ENCODE measurements around the gene TIGD6. TPM values are rescaled to one million over a fixed set of nuclear protein-coding genes. Genes with fewer than 3 reads are reported as not detected.

The TIGD6 gene
- total RNA-seq, 1 experiment from 2014 or later: 4.3 TPM

DNA sequence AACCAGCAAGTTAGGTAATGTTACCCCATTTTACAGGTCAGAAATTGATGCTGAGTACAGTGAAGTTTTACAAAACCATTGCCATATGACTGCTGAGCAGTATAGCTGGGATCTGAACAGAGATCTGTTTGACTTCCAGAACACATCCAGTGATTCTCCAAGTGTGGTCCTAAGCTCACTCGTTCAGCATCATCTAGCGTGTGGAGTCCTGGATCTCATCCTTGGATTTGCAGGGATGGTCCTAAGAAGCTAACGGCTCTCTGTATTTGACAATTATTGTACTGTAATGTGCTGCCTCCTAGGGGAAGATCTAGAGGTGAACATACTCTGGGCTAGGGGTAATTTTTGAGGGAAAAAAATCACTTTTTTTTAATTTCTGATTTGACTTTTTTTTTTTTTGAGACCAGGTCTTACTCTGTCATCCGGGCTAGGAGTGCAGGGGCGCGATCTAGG is 38.5 kb downstream of the TIGD6 start:
- H3K4me3 ChIP-seq (ENCODE audit: low read length): no peak overlapping the region
- no peak overlapping the region for H3K4me2 ChIP-seq (ENCODE audit: low read depth, low read length, poor library complexity, severe bottlenecking)
- DNase-seq: peak; percentile 62
- H3K4me1 ChIP-seq (ENCODE audit: low read length): peaks cover 20% of the 10 kb centered on the region
- no peaks in the 10 kb centered on the region for H3K36me3 ChIP-seq (ENCODE audit: insufficient read depth, low read length)
- H3K27ac ChIP-seq (ENCODE audit: low read length): no peak overlapping the region
- no peaks in the 10 kb centered on the region for H3K9me2 ChIP-seq (replicated peaks; ENCODE audit: insufficient read depth, low read length)
- no peaks in the 10 kb centered on the region for H3K27me3 ChIP-seq (ENCODE audit: low read length)
- H3K79me2 ChIP-seq (ENCODE audit: low read length): no peaks in the 10 kb centered on the region
- H2AFZ ChIP-seq (ENCODE audit: low read length): no peak overlapping the region
- H4K20me1 ChIP-seq (ENCODE audit: insufficient read depth, low read depth, low read length): no peaks in the 10 kb centered on the region
- no peaks in the 10 kb centered on the region for H3K9me3 ChIP-seq (ENCODE audit: low read length)
- H3K9ac ChIP-seq (ENCODE audit: low read length): no peak overlapping the region

DNA sequence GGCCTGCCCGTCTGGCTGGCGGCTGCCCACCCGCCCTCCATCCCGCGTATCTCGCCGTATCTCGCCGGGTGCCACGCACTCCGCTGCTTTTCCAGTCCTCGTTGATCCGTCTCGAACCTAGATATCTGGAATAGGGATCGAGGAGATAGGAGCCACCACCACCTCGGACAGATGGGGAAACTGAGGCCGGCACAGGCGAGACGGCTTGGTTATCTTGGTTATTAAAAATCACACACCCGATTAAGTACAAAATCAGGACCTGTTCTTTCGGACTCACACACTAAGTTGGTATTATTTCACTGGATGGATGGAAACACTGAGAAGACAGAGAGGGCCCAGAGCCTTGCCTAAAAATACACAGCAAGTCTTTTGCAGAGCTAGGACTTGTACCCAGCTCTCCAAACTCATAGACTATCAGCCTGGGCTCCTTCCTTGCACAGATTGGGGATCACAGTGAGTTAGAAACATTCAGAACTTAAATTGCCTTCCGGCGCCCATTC is 39.2 kb downstream of the TIGD6 start:
- H2AFZ ChIP-seq (ENCODE audit: low read length): peak overlapping the region; percentile 94; the same call in 1 of the 2 replicates
- no peaks in the 10 kb centered on the region for H3K27me3 ChIP-seq (ENCODE audit: low read length)
- H3K9ac ChIP-seq (ENCODE audit: low read length): peak overlapping the region; percentile 74
- H3K4me3 ChIP-seq (ENCODE audit: low read length): peak overlapping the region; percentile 87
- H3K9me2 ChIP-seq (replicated peaks; ENCODE audit: insufficient read depth, low read length): no peaks in the 10 kb centered on the region
- DNase-seq: no peak
- peak overlapping the region; percentile 76 for H3K4me2 ChIP-seq (ENCODE audit: low read depth, low read length, poor library complexity, severe bottlenecking)
- no peaks in the 10 kb centered on the region for H3K79me2 ChIP-seq (ENCODE audit: low read length)
- no peaks in the 10 kb centered on the region for H3K36me3 ChIP-seq (ENCODE audit: insufficient read depth, low read length)
- no peaks in the 10 kb centered on the region for H3K9me3 ChIP-seq (ENCODE audit: low read length)
- H3K4me1 ChIP-seq (ENCODE audit: low read length): peaks cover 20% of the 10 kb centered on the region
- H3K27ac ChIP-seq (ENCODE audit: low read length): no peak overlapping the region
- H4K20me1 ChIP-seq (ENCODE audit: insufficient read depth, low read depth, low read length): no peaks in the 10 kb centered on the region

DNA sequence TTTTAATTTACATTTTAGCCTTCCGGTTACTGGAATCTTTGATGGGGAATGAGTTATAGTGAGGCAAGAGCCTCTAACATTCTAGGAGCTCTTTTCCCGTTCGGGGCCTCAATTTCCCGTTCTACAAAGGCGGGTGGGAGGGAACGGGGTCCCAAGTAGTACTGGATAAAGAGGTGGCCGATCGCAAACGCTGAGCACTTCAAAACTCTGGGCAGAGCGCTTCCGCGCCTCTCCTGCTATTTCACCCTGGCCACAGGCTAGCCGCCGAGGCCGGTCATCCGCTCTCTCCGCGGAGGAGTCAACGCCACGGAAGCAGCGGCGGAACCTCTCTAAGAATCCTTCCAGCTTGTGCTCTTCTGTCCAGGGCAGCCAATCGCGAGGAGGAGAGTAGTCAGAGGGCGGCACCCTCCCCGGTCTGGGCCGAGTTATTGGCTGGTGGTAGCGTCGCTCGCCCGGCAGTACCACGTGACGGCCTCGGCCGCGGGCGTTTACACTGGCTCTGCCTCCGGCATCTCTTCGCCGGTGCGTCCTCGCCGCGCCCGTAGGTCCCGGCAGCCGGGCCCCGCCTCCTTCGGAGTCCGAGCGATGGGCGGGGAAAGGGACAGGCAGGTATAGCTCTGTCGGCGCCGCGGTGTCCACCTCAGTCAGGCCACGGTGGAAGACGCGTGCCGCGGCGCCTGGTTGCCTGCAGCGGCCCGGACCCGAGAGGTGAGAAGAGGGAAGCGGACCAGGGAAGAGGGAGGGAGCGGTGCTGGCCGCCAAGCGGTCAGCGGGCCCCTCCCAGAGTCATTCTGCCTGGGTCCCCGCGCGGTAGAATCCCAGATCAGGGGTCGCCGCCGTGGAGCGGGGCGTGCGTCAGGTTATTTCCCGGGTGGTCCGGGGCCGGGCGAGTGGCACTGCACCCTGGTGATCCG is 39.9 kb downstream of the TIGD6 start, which contains the start of gene SLC26A2:
Gene SLC26A2, plus strand, starts transcription at position 487 of the 914 bp plus-strand sequence. CDS start 16,895 bp downstream, outside the sequence.
- Histone ChIP-seq H3K36me3 (ENCODE audit: insufficient read depth, low read length) (no peaks in the 10 kb centered on the region), H3K79me2 (ENCODE audit: low read length) (no peaks in the 10 kb centered on the region), H3K27ac (ENCODE audit: low read length) (no peak within 1 kb of the TSS), H3K9me2 (replicated peaks; ENCODE audit: insufficient read depth, low read length) (no peaks in the 10 kb centered on the region), H3K4me1 (ENCODE audit: low read length) (peaks cover 20% of the 10 kb centered on the region), H3K9me3 (ENCODE audit: low read length) (no peaks in the 10 kb centered on the region), H3K9ac (ENCODE audit: low read length) (peak within 1 kb of the TSS; percentile 74), H3K4me2 (ENCODE audit: low read depth, low read length, poor library complexity, severe bottlenecking) (peak within 1 kb of the TSS; percentile 76), H3K27me3 (ENCODE audit: low read length) (no peaks in the 10 kb centered on the region), H2AFZ (ENCODE audit: low read length) (peak within 1 kb of the TSS; percentile 94), H3K4me3 (ENCODE audit: low read length) (peak within 1 kb of the TSS; percentile 87), H4K20me1 (ENCODE audit: insufficient read depth, low read depth, low read length) (no peaks in the 10 kb centered on the region)
- peak; percentile 97 for DNase-seq

DNA sequence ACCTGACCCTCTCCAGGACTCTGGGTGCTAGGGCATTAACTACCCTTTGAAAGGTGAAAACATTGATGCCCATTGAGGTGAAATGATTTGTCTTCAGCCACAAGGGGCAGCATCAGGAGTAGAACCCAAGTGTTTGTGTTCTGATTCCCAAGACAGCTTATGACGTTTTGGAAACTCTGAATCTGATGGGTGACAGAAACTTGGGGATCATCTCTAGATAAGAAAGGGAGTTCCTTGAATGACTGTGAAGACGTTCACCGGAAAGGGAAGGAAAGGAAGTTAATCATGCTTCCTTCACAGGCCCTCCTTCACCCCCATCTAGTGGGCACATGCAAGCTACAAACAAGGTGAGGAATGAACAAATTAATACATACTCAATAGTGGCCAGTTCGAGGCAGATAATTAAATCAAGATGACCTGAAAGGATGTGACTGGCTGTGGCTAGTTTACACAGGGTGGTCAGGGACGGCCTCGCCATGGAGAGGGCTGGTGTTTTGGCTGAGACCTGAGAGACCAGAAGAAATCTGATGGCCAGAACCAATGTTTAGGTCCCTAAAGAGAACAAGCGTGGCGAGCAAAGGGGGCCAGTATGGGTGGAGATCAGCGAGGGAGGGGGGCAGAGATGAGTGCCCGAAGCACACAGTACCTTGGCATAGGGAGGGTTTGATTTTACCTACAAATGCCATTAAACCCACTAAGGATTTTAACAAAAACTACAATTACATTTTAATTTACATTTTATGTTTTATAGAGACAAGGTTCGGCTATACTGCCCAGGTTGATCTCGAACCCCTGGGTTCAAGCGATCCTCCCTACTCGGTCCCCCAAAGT is 40.8 kb downstream of the TIGD6 start:
- Histone ChIP-seq H3K4me2 (ENCODE audit: low read depth, low read length, poor library complexity, severe bottlenecking) (peak overlapping the region; percentile 76), H3K36me3 (ENCODE audit: insufficient read depth, low read length) (no peaks in the 10 kb centered on the region), H2AFZ (ENCODE audit: low read length) (peak overlapping the region; percentile 80), H3K27me3 (ENCODE audit: low read length) (no peaks in the 10 kb centered on the region), H3K9me3 (ENCODE audit: low read length) (no peaks in the 10 kb centered on the region), H3K79me2 (ENCODE audit: low read length) (no peaks in the 10 kb centered on the region), H3K27ac (ENCODE audit: low read length) (no peak overlapping the region), H3K9ac (ENCODE audit: low read length) (peak overlapping the region; percentile 74), H3K4me1 (ENCODE audit: low read length) (peaks cover 20% of the 10 kb centered on the region), H3K4me3 (ENCODE audit: low read length) (peak overlapping the region; percentile 87), H3K9me2 (replicated peaks; ENCODE audit: insufficient read depth, low read length) (no peaks in the 10 kb centered on the region), H4K20me1 (ENCODE audit: insufficient read depth, low read depth, low read length) (no peaks in the 10 kb centered on the region)
- DNase-seq: peak; percentile 68

DNA sequence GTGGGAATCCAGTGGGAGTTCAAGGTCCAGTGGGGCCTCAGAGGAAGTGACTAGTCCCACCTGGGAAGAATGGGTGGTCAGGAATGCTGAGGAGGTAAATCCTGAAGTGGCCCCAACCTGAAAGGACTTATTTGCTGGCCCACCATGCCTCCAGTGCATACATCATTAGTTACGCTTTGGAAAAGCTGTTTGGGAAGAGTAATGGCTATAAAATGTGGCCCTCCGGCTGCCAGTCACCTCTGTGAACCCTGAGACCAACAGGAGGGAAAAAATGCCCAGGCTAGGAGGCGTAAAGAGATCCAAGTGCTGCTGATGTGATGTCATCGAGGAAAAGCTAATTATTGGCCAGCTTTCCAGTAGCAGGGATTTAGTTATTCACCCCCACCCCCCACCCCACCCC is 42.6 kb downstream of the TIGD6 start:
- H3K9me3 ChIP-seq (ENCODE audit: low read length): no peaks in the 10 kb centered on the region
- no peaks in the 10 kb centered on the region for H4K20me1 ChIP-seq (ENCODE audit: insufficient read depth, low read depth, low read length)
- H3K4me1 ChIP-seq (ENCODE audit: low read length): peaks cover 20% of the 10 kb centered on the region
- H3K27ac ChIP-seq (ENCODE audit: low read length): no peak overlapping the region
- no peaks in the 10 kb centered on the region for H3K9me2 ChIP-seq (replicated peaks; ENCODE audit: insufficient read depth, low read length)
- H3K4me3 ChIP-seq (ENCODE audit: low read length): no peak overlapping the region
- no peaks in the 10 kb centered on the region for H3K27me3 ChIP-seq (ENCODE audit: low read length)
- H3K9ac ChIP-seq (ENCODE audit: low read length): no peak overlapping the region
- no peak for DNase-seq
- H3K79me2 ChIP-seq (ENCODE audit: low read length): no peaks in the 10 kb centered on the region
- no peaks in the 10 kb centered on the region for H3K36me3 ChIP-seq (ENCODE audit: insufficient read depth, low read length)
- no peak overlapping the region for H3K4me2 ChIP-seq (ENCODE audit: low read depth, low read length, poor library complexity, severe bottlenecking)
- H2AFZ ChIP-seq (ENCODE audit: low read length): no peak overlapping the region

DNA sequence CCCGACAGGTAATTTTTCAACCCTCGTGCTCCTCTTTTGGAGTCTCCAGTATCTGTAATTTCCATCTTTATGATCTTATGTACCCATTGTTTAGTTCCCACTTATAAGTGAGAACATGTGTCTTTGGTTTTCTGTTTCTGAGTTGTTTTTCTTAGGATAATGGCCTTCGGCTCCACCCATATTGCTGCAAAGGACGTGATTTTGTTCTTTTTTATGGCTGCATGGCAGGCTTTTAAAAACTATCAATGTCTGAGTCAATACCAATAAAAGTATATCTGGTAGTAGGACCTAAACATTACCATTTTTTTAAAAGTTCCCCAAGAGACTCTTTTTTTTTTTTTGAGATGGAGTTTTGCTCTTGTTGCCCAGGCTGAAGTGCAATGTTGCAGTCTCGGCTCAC is 43.8 kb downstream of the TIGD6 start:
- Histone ChIP-seq H3K79me2 (ENCODE audit: low read length) (no peaks in the 10 kb centered on the region), H3K4me2 (ENCODE audit: low read depth, low read length, poor library complexity, severe bottlenecking) (no peak overlapping the region), H3K9me2 (replicated peaks; ENCODE audit: insufficient read depth, low read length) (no peaks in the 10 kb centered on the region), H3K36me3 (ENCODE audit: insufficient read depth, low read length) (no peaks in the 10 kb centered on the region), H4K20me1 (ENCODE audit: insufficient read depth, low read depth, low read length) (no peaks in the 10 kb centered on the region), H3K4me1 (ENCODE audit: low read length) (peaks cover 20% of the 10 kb centered on the region), H3K9me3 (ENCODE audit: low read length) (no peaks in the 10 kb centered on the region), H3K27ac (ENCODE audit: low read length) (no peak overlapping the region), H2AFZ (ENCODE audit: low read length) (no peak overlapping the region), H3K4me3 (ENCODE audit: low read length) (no peak overlapping the region), H3K9ac (ENCODE audit: low read length) (no peak overlapping the region), H3K27me3 (ENCODE audit: low read length) (no peaks in the 10 kb centered on the region)
- DNase-seq: no peak

DNA sequence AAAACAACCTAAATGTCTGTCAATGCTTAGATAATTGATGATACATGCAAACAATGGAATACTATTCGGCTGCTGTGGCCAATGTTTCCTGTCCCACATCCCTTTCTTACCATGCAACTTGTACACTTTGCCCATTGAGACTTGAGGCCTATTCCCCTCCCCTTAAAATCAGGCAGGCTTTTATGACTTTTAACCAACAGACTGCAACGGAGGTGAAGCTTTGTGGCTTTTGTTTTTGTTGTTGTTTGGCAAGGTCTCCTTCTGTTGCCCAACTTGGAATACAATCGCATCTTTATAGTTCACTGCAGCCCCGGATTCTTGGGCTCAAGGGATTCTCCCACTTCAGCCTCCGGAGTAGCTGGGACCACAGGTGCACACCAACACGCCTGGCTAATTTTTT is 45.7 kb downstream of the TIGD6 start:
- Histone ChIP-seq H3K4me1 (ENCODE audit: low read length) (peaks cover 4% of the 10 kb centered on the region), H3K9me2 (replicated peaks; ENCODE audit: insufficient read depth, low read length) (no peaks in the 10 kb centered on the region), H3K4me2 (ENCODE audit: low read depth, low read length, poor library complexity, severe bottlenecking) (no peak overlapping the region), H3K4me3 (ENCODE audit: low read length) (no peak overlapping the region), H3K79me2 (ENCODE audit: low read length) (no peaks in the 10 kb centered on the region), H3K36me3 (ENCODE audit: insufficient read depth, low read length) (no peaks in the 10 kb centered on the region), H3K9me3 (ENCODE audit: low read length) (no peaks in the 10 kb centered on the region), H3K27me3 (ENCODE audit: low read length) (no peaks in the 10 kb centered on the region), H3K9ac (ENCODE audit: low read length) (no peak overlapping the region), H4K20me1 (ENCODE audit: insufficient read depth, low read depth, low read length) (no peaks in the 10 kb centered on the region), H3K27ac (ENCODE audit: low read length) (no peak overlapping the region), H2AFZ (ENCODE audit: low read length) (no peak overlapping the region)
- no peak for DNase-seq

All from Karpas-422 (cell line).